Measurements from ENCODE around the gene PITPNM1.

The PITPNM1 gene

DNA sequence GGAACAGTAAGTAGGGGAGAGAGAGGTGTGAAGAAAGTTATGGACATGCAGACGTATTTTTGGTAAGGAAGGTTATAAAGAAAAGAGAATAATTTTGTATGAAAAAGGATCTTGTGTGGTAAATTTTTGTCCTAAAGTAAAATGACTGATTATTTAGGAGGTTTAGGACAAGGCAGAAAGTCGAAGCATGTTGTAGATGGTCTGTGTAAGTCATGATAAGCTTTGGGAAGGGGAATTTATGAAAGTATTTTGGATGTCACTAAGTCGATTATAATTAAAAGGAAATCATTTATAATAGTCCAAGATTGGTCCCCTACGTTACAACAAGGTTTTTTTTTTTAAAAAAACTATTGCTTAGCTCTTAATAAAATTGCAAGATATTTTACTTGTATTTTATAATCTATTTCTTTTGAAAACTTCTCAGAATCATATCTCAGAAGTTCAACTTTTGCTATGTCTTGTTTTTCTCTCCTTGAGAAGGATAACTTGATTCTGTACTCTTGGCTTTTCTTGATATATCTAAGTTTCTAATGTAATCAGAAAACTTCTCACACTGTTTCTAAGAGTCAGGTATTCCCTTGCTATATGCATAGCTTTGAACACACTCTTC lies 29.0 kb upstream of the PITPNM1 start:
- peaks cover 4% of the 10 kb centered on the region for H3K36me3 Mint-ChIP-seq (ENCODE audit: low read depth)
- H3K27ac Mint-ChIP-seq, result no peak overlapping the region
- H3K4me1 Mint-ChIP-seq (ENCODE audit: low read depth), result no peaks in the 10 kb centered on the region
- no peak for DNase-seq
- no peak overlapping the region for H3K4me3 Mint-ChIP-seq
- peaks cover 21% of the 10 kb centered on the region for H3K9me3 Mint-ChIP-seq
- peaks cover 5% of the 10 kb centered on the region for H3K27me3 Mint-ChIP-seq

DNA sequence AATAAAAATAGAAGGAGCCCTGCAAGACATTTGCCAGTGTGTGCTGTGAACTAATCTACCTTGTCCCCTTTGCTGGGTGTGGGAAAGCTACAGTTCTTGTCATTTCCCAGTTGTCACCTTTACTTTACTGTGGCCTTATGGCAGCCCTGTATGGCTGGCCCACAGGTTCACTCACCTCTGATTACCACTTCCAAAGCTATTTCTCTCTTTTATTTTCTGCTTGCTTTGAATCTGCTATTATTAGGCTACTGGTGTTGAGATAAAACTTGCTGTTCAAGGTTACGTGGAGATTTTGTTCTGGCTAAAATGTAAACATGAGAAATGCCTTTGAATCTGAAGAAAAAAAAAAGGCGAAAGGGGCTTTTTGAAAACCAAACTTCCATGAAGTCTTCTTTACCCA lies 27.7 kb upstream of the PITPNM1 start:
- Mint-ChIP-seq H3K27ac (no peak overlapping the region), H3K27me3 (peaks cover 5% of the 10 kb centered on the region), H3K36me3 (ENCODE audit: low read depth) (peaks cover 4% of the 10 kb centered on the region), H3K4me1 (ENCODE audit: low read depth) (no peaks in the 10 kb centered on the region), H3K9me3 (peaks cover 21% of the 10 kb centered on the region), H3K4me3 (no peak overlapping the region)
- no peak for DNase-seq

DNA sequence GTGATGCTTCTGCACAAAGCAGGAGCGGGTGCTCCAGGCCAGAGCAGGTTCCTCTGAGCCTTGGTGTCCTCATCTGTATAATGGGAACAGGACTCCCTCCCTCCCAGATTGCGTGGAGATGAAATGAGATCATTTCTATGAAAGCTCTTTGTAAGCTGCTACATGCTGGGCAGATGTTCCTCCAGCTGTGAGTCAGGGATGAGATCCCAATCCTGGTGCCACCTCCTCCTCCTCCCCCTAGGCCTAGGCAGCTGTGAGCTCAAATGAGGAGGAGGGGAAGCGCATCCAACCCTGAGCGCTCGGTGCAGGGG lies 25.1 kb upstream of the PITPNM1 start:
- Mint-ChIP-seq H3K4me3 (no peak overlapping the region), H3K9me3 (peaks cover 17% of the 10 kb centered on the region), H3K27ac (no peak overlapping the region), H3K36me3 (ENCODE audit: low read depth) (peaks cover 4% of the 10 kb centered on the region), H3K27me3 (peaks cover 12% of the 10 kb centered on the region), H3K4me1 (ENCODE audit: low read depth) (no peaks in the 10 kb centered on the region)
- DNase-seq, result no peak

DNA sequence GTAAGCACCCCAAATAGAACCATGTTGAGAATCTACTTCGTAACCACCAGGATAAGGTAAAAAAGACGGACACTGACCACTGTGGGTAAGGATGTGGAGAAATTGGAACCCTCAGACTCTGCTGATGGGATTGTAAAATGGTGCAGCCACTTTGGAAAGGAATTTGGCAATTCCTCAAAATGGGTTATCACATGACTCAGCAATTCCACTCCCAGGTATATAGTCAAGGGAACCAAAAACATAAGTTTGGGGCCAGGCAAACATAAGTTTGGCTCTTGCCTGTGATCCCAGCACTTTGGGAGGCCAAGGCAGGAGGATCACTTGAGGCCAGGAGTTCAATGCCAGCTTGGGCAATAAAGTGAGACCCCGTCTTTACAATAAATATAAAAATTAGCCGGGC lies 23.2 kb upstream of the PITPNM1 start:
- no peak for DNase-seq
- Mint-ChIP-seq H3K27me3 (peaks cover 11% of the 10 kb centered on the region), H3K27ac (no peak overlapping the region), H3K4me1 (ENCODE audit: low read depth) (no peaks in the 10 kb centered on the region), H3K9me3 (peaks cover 6% of the 10 kb centered on the region), H3K4me3 (no peak overlapping the region), H3K36me3 (ENCODE audit: low read depth) (no peaks in the 10 kb centered on the region)

DNA sequence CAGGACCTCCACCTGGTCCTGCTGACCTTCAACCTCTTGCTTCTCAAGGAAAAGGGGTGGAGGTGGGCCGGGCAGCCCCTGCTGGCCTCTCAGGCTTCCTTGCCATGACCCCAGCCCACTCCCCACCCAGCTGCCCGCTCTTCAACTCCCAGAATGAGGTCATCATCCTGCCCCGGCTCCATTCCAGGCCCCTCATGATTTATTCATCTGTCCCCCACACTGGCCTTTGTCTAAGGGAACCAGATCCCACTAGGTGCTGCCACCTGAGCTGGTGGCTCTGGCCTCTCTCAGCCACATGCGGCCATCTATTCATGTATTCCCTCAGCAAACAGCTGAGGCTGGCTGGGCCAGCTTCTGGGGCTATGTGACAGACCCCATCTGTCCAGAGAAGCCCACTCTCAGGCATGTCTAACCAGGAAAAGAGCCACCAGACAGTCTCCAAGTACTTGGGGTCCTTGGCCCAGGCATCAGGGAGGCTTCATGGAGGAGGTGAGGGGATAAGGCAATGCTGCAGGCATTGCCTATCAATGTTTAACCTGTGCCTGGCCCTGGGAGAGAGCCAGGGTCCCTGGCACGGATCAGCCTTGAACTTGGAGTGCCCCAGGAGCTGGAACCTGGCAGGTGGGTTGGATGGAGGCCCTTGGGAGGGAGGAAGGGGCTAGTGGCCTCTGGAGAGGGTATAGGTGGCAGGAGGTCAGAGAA lies 20.3 kb upstream of the PITPNM1 start:
- Mint-ChIP-seq H3K4me3 (no peak overlapping the region), H3K9me3 (no peaks in the 10 kb centered on the region), H3K27me3 (peaks cover 11% of the 10 kb centered on the region), H3K36me3 (ENCODE audit: low read depth) (no peaks in the 10 kb centered on the region), H3K27ac (no peak overlapping the region), H3K4me1 (ENCODE audit: low read depth) (no peaks in the 10 kb centered on the region)
- no peak for DNase-seq

DNA sequence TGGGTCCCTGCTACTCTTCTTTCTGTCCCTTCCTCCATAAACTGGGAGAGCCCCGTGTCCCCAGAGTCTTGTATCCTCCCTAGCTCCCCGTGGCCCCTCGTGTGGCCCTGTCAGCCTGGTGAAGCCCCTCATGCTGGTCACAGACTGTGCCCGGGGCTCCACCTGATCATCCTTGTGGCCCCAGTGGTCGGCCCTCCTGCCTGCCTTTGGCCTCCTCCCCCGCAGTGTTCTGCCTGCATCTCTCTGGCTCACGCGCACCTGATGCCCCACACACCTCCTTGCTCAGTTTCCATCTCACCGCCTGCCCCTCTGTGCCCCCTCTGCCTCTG lies 19.3 kb upstream of the PITPNM1 start:
- H3K4me3 Mint-ChIP-seq, result no peak overlapping the region
- H3K27ac Mint-ChIP-seq, result no peak overlapping the region
- H3K9me3 Mint-ChIP-seq, result no peaks in the 10 kb centered on the region
- no peaks in the 10 kb centered on the region for H3K36me3 Mint-ChIP-seq (ENCODE audit: low read depth)
- H3K27me3 Mint-ChIP-seq, result peaks cover 11% of the 10 kb centered on the region
- H3K4me1 Mint-ChIP-seq (ENCODE audit: low read depth), result no peaks in the 10 kb centered on the region
- DNase-seq, result no peak

DNA sequence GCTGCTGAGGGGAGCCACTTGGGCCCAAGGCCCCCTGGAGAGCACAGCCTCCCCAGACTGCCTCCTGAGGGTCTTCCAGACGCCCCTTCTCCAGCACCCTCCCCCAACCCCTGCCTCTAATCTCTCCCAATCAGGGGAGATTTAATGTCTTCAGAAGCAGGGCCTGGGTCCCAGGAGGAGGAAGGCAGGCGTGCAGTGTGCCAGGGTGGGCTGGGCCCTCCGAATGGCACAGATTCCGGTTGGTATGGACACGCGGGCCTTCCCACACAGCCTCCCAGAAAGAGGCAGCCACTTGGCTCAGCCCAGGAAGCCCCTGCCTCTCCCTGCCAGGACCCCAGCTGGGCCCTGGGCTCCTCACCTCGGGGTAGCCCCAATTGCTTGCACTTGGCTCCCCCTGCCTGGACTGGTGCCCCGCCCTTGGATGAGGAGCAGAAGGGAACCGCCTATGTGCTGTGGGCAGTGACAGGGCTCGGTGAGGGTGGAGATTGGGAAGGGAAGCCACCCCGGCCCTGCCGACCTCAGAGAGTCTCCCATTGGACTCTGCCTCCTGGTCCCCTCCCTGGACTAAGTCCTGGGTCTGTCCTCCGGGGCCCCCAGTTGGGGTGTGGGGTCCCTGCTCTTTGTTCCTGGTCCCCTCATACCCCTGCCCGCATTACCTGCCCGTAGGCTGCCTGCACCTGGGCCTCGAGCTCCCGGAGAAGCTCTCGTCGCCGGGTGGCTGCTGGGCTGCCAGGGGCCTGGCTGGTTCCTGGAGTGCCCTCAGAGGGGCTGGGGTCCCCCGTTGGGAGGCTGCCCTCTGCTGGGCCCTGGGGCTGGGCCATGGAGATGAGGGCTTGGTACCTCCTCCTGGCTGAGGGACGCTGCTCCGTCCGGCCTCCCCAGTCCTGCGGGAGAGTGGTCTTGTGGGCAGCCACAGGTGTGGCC lies 18.7 kb upstream of the PITPNM1 start:
- Mint-ChIP-seq H3K27ac (no peak overlapping the region), H3K27me3 (peaks cover 11% of the 10 kb centered on the region), H3K4me3 (no peak overlapping the region), H3K4me1 (ENCODE audit: low read depth) (no peaks in the 10 kb centered on the region), H3K9me3 (no peaks in the 10 kb centered on the region), H3K36me3 (ENCODE audit: low read depth) (no peaks in the 10 kb centered on the region)
- DNase-seq, result no peak

DNA sequence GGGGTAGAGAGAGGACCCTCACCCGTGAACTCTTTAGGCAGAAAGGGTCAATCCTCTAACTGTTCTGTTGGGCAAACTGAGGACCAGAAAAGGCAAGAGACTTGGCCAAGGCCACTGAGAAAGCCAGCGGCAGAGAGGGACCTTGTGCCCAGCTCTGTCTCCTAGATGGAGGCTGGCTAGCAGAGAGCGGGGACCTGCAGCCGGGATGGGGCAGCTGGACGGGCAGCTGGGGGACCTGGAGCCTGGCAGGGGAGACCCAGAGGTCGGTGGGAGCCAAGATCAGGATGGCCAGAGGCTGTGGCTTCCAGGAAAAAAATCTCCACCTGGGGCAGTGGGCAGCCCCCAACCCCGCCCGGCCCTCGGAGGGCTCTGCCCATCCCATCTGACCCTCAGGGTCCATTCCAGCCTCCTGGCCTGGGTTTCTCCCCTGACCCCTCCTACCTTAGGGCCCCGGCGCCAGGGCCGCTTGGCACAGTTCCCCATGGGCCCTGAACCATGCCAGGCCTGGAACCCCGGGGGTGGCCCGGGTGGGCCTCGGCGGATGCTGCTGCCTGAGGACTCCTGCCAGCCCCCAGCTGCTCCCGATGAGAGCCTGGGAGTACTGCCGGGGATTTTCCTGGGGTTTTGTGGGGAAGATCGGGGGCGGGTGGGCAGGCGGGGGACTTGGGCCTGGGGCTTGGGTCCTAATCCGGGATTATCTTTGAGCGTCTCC lies 17.8 kb upstream of the PITPNM1 start, which contains the start of gene CABP2:
Gene CABP2 (minus strand): TSS at position 603 of the 712 bp plus-strand sequence. CDS start 120 bp downstream, at position 483.
- no peaks in the 10 kb centered on the region for H3K9me3 Mint-ChIP-seq
- H3K4me3 Mint-ChIP-seq, result no peak within 1 kb of the TSS
- no peak for DNase-seq
- H3K4me1 Mint-ChIP-seq (ENCODE audit: low read depth), result no peaks in the 10 kb centered on the region
- peaks cover 11% of the 10 kb centered on the region for H3K27me3 Mint-ChIP-seq
- no peaks in the 10 kb centered on the region for H3K36me3 Mint-ChIP-seq (ENCODE audit: low read depth)
- H3K27ac Mint-ChIP-seq, result no peak within 1 kb of the TSS

DNA sequence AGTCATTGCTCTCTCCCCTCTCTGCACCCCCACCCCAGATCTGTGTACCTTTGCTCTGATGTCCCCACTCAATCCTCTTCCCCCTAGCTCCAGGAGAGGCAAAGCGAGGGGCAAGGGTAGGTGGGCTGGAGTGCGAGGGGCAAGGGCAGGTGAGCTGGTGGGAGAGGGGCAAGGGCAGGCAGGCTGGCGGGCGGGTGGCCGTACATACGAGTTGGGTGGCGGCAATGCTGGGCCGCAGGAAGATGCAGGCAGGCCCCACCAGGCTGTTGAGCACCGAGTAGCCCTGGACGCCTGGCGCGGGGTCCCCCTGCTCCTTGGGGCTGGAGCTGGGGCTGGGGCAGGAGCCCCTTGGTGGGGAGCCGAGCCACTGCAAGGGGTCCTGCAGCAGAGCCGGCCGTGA lies 17.2 kb upstream of the PITPNM1 start:
- Mint-ChIP-seq H3K4me3 (no peak overlapping the region), H3K4me1 (ENCODE audit: low read depth) (no peaks in the 10 kb centered on the region), H3K36me3 (ENCODE audit: low read depth) (no peaks in the 10 kb centered on the region), H3K27me3 (peaks cover 8% of the 10 kb centered on the region), H3K9me3 (no peaks in the 10 kb centered on the region), H3K27ac (no peak overlapping the region)
- DNase-seq, result no peak

DNA sequence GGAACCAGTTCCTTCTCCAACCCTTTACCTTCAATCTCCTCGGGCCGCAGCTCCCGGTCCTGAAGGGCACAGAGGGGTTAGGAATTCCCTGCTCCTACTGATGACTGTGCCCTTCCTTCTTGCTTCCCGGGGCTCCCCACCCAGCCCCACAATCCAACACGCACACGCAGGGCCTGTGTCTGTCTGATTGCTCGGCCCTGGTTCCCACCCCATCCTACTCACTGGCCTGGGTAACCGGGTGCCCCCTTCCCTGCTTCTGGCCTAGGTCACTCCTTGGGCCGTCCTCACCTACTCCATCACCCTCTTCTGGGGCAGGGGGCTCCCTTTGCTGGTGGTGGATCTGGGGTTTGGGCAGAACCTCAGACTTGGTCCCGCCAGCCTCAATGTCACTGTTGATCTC lies 16.8 kb upstream of the PITPNM1 start:
- H3K4me1 Mint-ChIP-seq (ENCODE audit: low read depth), result no peaks in the 10 kb centered on the region
- no peak overlapping the region for H3K27ac Mint-ChIP-seq
- H3K9me3 Mint-ChIP-seq, result no peaks in the 10 kb centered on the region

DNA sequence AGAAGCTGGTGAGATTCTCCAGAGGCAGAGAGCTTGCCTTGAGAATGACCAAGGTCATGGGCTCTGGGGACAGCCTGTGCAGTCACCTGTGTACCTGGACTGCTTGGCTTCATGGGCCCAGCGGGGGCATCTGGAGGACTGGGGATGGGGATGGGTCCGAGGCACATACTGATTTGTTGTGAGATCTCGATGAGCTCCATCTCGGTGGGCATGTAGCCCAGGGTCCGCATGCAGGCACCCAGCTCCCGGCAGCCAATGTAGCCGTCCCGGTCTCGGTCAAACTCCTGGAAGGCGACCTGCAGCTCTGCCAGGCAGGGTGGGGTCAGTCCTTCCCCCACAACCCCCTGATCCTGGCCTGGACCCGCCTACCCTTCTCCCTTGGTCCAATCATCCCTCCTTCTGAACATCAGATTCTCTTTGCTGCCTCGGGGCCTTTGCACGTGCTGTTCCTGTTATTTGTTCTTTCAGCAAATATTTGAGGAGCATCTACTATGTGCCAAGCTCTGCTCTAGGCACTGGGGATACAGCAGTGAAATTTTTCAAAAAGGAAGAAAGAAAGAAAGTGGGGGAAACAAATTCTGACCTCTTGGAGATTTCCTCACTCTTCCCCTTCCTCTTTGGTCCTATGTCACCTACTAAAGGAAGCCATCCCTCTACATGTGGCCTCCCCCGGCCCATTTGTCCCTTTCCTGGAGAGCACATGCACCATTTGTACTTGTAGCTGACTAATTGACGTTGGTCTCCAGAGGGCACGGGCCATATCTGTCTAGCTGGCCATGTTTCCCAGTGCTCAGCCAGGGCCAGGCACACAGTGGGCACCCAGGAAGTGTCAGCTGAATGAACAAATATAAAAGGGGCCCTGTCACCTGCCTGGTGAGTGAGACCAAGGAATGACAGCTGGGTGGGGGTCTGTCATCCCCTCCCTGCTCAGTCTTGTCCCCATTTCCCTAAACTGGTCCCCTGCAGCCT lies 16.0 kb upstream of the PITPNM1 start:
- no peaks in the 10 kb centered on the region for H3K4me1 Mint-ChIP-seq (ENCODE audit: low read depth)
- no peaks in the 10 kb centered on the region for H3K9me3 Mint-ChIP-seq
- DNase-seq, result no peak
- no peak overlapping the region for H3K27ac Mint-ChIP-seq
- no peak overlapping the region for H3K4me3 Mint-ChIP-seq
- H3K27me3 Mint-ChIP-seq, result peaks cover 3% of the 10 kb centered on the region
- no peaks in the 10 kb centered on the region for H3K36me3 Mint-ChIP-seq (ENCODE audit: low read depth)

More for the DNA sequence above, 16.8 kb upstream of the PITPNM1 start:
- no peaks in the 10 kb centered on the region for H3K36me3 Mint-ChIP-seq (ENCODE audit: low read depth)
- no peak overlapping the region for H3K4me3 Mint-ChIP-seq
- peaks cover 6% of the 10 kb centered on the region for H3K27me3 Mint-ChIP-seq
- DNase-seq, result no peak

DNA sequence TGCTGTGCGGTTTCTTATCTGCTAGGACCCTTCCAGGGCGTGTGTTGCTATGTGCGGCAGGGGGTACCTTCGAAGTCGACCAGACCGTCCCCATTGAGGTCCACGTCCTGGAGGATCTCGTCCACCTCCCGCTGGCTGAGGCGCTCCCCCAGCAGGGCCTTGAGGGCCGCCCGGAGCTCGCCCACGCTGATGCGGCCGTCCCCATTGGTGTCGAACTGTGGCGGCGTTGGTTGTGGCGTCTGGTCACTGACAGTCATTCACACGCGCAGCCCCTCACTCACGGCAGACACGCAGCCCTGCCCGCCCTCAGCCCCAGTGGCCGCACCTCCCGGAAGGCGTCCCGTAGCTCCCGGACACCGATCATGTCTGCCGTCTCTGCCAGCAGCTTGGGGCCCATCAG lies 14.6 kb upstream of the PITPNM1 start:
- no peak overlapping the region for H3K27ac Mint-ChIP-seq

DNA sequence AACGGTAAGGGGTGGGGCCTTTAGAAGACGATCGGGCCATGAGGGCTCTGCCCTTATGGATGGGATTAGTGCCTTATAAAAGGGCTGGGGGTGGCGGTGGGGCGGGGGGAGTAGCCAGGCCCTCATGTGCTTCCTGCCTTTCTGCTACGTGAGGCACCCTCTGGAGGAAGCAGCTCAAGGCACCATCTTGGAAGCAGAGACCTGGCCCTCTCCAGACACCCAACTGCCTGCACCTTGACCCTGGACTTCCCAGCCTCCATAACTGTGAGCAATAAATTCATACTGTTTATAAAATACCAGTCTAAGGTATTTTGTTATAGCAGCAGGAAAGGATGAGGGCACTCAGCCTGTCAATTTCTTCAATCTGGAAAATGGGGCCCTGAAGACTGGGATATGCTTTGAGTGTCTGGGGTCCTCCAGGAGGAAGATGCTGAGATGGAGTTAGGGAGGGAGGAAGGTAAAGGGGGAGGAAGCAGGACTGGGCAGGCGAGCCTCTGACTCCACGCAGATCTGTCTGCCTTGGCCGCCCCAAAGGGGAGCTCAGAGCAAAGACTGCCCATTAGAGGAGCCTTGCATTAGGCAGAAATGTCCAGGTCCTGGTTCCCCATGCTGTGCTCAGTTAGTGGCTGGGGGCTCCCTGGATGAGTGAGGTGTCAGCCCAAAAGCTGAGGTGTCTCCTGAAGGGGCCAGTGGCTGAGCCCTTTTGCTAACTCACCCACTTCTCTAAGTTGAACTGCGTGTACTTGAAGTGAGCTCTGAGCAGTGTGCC lies 12.8 kb upstream of the PITPNM1 start:
- H3K4me1 Mint-ChIP-seq (ENCODE audit: low read depth), result no peaks in the 10 kb centered on the region

More for the DNA sequence above, 14.6 kb upstream of the PITPNM1 start:
- H3K9me3 Mint-ChIP-seq, result no peaks in the 10 kb centered on the region
- no peaks in the 10 kb centered on the region for H3K4me1 Mint-ChIP-seq (ENCODE audit: low read depth)
- no peaks in the 10 kb centered on the region for H3K36me3 Mint-ChIP-seq (ENCODE audit: low read depth)
- no peak for DNase-seq
- no peak overlapping the region for H3K4me3 Mint-ChIP-seq
- peaks cover 3% of the 10 kb centered on the region for H3K27me3 Mint-ChIP-seq

More for the DNA sequence above, 12.8 kb upstream of the PITPNM1 start:
- Mint-ChIP-seq H3K36me3 (ENCODE audit: low read depth) (no peaks in the 10 kb centered on the region), H3K9me3 (no peaks in the 10 kb centered on the region), H3K27ac (no peak overlapping the region), H3K27me3 (peaks cover 5% of the 10 kb centered on the region), H3K4me3 (no peak overlapping the region)
- DNase-seq, result no peak
